Measurements from ENCODE around the gene PCCA.
"Not testable (repeated sequence)": the region's sequence is repeated elsewhere in the genome, so short reads cannot be mapped to it uniquely, and the experiment has no call there.

The PCCA gene

DNA sequence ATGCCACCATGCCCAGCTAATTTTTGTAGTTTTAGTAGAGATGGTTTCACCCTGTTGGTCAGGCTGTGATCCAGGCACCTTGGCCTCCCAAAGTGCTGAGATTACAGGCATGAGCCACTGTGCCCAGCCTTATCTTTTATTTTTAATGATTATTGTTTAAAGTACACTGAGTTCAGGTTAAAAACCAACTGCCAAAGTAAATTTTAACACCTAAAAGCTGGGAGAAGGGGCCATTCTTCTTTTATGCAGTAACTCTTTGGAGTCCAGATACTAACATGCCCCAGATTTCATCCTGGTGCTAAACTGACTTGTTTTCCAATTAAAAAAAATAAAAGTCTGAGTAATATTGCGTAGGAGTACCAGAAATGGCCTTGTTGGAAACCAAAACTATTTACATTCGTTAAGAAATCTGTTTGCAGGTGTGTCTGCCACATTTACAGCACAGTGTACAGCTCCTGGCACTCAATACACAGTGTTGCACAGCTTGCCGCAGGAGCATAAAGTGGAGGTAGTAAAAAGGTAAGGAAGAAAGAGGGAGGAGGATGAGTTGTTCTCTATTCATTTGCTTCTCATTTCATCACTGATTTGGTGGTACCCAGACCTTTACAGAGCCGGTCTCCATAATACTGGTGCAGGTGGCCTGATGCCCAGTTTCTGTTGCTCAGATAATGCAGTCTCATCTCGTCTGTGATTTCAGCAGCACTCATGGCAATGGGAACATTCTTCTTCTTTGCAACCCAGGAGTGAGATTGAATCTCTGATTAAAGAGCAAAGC is 108.9 kb downstream of the PCCA start:
- DNase-seq, result no peak

DNA sequence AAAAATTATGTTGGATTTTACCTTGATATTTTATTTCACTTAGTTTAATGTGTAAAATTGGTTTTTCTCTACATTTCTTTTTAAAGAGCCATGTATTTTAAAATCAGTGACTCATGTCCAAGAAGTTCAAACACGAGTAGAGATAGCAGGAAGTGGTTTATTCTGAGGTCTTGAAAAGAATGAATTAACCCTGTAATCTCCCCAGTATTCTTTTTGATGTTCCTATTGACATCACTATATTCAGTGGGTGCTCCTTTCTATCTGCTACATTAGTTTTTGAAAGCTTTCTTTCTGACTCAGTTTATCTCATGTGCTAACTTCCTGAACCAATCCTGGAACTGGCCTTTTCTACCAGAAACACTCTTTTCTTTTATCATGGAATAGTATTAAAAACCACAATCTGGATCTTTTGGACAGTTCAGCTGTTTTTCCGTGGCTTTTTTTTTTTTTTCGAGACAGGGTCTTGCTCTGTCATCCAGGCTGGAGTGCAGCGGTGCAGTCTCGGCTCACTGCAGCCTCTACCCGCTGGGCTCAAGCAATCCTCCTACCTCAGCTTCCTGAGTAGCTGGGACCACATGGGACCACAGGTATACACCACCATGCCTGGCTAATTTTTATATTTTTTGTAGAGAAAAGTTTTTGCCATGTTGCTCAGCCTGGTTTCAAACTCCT is 114.9 kb downstream of the PCCA start:
- no peak for DNase-seq

GRCh38 chr13:100208002-100208401 is 119.1 kb downstream of the PCCA start:
- DNase-seq, result no peak

GRCh38 chr13:100208626-100209025 is 119.7 kb downstream of the PCCA start:
- DNase-seq, result no peak

- no peak for DNase-seq
Observed at GRCh38 chr13:100209857-100210825, 121.2 kb downstream of the PCCA start.

DNA sequence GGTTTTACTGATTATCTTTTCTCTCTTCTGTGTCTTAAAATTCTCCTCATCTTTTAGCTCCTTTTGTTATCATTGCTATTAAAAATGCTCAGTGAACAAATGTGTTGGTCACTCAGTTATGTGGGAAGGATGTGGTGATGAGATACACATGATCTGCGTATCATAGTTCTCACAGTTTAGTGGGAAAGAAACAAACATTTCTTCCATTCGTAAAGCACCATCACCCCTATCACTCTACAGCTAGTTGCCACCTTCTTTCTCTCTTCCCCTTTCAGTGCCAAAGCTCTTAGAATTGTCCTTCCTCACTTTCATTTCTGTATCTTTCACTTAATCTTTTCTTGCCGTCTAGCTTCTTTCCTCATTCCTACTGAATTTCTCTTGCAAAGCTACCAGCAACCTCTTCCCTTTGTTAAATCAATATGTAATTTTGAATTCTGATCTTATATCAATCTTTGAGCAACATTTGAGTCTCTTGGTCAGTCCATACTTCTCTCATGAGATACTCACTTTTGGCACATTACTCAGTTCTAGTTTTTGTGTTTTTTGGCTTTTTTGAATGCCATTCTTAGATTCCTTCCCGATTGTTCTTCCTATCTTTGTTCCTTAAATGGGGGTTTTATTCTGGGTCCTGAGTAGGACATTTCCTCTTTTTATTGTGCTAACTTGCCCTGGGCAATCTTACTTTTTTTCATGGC is 122.3 kb downstream of the PCCA start:
- DNase-seq, result no peak

DNA sequence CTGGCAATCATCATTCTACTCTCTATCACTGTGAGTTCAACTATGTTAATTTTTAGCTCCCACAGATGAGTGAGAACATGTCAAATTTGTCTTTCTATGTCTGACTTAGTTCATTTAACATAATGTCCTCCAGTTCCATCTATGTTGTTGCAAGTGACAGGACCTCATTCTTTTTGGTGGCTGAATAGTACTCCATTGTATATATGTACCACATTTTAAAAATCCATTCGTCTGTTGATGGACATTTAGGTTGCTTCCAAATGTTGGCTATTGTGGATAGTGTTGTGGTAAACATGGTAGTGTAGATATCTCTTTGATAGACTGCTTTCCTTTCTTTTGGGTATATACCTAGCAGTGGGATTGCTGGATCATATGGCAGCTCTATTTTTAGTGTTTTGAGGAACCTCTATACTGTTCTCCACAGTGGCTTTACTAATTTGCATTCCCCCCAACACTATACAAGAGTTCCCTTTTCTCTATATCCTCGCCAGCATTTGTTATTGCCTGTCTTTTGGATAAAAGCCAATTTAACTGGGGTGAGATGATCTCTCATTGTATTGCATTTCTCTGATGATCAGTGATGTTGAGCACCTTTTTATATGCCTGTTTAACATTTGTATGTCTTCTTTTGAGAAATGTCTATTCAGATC is 124.1 kb downstream of the PCCA start:
- no peak for DNase-seq

DNA sequence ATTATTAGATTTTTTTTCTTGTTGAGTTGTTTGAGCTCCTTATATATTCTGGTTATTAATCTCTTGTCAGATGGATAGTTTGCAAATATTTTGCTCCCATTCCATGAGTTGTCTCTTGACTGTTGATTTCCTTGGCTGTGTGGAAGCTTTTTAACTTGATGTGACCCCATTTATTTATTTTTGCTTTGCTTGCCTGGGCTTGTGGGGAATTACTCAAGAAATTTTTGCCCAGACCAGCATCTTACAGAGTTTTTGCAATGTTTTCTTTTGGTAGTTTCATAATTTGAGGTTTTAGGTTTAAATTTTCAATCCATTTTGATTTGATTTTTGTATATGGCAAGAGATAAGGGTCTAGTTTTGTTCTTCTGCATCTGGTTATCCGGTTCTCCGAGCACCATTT is 124.7 kb downstream of the PCCA start:
- DNase-seq, result no peak

- no peak for DNase-seq
Observed at GRCh38 chr13:100214886-100215285, 126.0 kb downstream of the PCCA start.

DNA sequence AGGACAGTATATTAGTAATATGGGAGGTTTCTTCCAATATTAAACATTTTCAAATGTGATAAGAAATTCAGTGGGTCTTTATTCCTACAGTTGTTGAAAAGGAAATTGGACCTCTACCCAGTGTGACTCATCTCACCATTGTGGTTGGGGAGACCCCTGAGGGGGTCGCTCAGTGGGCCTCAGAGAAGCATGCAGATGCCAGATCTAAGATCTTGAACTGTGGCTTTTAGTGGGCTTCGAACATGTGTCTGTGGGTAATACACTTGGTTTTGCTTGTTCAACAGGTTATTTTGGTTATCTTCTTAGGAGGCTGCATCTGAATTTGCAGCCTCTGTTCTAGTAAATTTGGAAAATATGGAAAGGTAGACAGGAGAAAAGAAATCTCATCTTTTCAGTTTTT is 132.3 kb downstream of the PCCA start:
- no peak for DNase-seq

DNA sequence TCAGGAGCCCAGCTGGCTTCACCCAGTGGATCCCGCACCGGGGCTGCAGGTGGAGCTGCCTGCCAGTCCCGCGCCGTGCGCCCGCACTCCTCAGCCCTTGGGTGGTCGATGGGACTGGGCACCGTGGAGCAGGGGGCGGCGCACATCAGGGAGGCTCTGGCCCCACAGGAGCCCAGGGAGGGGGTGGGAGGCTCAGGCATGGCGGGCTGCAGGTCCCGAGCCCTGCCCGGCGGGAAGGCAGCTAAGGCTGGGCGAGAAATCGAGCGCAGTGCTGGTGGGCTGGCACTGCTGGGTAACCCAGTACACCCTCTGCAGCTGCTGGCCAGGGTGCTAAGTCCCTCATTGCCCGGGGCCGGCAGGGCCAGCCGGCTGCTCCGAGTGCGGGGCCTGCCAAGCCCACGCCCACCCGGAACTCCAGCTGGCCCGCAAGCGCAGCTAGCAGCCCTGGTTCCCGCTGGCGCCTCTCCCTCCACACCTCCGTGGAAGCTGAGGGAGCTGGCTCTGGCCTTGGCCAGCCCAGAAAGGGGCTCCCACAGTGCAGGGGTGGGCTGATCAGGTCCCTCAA is 135.2 kb downstream of the PCCA start:
- not testable (repeated sequence) for DNase-seq

- DNase-seq, result no peak
Observed at GRCh38 chr13:100229603-100230002, 140.7 kb downstream of the PCCA start.

DNA sequence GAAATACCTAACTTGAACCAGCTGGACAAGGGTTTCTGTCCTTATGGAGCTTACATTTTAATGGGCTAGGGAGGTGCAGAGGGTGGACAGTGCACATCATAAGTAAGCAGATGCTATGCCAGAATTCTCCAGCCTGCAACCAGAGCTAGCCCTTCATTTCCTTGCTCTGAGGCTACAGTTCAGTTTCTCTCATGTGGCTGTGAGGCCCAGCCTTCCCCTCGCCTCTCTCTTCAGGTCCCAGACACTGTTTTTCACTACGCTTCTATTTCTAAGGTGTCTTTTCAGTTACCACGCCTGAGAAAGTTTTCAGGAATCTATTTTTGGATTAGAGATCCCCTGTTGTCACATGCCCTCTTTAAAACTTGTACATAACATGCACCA is 141.9 kb downstream of the PCCA start:
- no peak for DNase-seq

DNA sequence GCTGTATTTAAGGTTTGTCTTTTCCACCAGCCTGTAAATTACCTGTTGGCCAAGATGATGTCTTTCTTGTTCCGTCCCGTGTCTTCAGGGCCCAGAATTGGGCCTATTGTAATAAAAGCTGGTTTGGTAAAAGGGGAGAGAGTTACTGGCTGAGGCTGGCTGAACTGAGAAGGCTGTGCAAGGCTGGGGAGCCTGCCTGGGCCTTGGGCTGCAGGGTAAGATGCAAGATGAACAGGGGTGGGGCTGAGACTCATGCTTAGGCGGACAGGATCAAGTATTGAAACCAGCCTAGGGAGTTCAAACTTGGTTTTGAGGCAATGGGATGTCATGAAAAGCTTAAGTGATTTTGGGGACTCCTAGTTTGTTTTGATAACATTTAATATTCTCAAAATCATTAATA is 142.3 kb downstream of the PCCA start:
- no peak for DNase-seq

DNA sequence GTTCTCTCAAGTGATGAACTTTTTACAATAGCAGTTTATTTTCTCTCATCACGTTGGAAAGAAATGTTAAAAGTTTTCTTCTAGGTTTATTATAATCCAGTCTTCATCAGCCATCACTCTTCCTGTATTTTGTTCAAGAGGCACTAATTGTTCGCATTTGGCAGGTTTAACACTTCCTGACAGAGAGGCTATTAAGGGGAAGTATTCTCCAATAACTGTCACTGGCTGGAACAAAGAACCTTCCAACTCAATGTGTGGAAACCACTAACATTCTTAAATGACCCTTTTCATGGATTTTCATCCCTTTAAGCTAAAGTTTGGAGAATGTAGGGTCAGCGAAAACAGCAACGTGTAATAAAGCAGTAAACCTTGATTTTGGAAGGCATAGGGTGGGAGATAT is 145.1 kb downstream of the PCCA start:
- DNase-seq, result peak; percentile 83

GRCh38 chr13:100234524-100235136 is 145.7 kb downstream of the PCCA start:
- DNase-seq, result peak; percentile 49

DNA sequence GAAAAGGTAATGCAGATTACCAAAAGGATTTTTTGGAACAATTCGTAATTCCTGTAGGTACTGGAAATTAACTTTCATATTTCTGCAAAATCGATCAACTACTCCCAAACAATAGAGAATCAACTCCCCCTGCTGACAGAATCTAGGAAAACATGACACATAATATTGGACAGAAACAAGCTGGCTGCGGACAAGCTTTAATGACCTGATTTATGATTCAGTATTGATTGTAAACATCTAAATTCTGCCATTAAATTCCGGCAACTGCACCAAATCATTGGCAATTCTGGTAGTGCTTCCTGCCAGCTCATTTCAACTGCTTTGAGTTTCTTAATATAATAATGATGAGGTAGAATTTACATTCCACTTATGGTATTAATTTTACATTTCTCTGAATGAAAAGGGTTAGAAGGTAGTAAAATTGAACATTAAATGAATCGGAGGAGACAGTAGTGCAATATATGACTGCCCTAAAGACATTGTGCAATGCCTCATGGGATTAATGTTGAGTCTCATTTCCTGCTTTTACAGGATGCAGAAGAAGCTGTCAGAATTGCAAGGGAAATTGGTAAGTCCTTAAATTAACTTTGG is 146.5 kb downstream of the PCCA start:
- DNase-seq, result peak; percentile 88

- DNase-seq, result no peak
Observed at GRCh38 chr13:100240109-100240779, 151.4 kb downstream of the PCCA start.

- no peak for DNase-seq
Observed at GRCh38 chr13:100244431-100244830, 155.5 kb downstream of the PCCA start.

DNA sequence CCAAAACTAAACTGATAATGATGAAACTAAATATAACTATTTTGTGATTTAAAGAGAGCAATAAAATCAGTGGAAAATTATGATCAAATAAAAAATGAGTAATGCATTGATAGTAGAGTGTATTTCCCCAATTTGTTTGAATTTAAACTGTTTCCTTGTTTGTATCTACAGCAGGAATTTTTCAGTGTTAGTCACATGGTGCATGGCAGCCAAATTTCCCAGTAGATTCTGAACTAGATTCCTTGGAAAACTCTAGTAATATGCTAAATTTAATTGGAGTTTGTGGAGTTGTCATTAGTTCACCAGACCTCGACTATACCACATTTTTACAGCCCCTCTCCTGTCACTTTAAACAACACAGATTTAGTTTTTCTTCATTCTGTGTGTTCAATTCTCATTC is 156.2 kb downstream of the PCCA start:
- DNase-seq, result no peak
